H1 (cell line): Measurements from ENCODE around the gene SEZ6. TPM values are rescaled to one million over a fixed set of nuclear protein-coding genes. Genes with fewer than 3 reads are reported as not detected.

Experiments
- CTCF ChIA-PET: fragments of 300-600 bp; sonication (Branson Sonifier 250); formaldehyde crosslinking; loops from one replicate; lab custom pipeline; 2021; ENCODE audit not compliant: partially characterized antibody; lab: Charles Lee
- POLR2A ChIA-PET: fragments of 300-600 bp; sonication (Branson Sonifier 250); formaldehyde crosslinking; loops from one replicate; lab custom pipeline; 2021; ENCODE audit warnings: inconsistent platforms; ENCODE audit not compliant: partially characterized antibody; lab: Charles Lee
- DNase-seq, 2 experiments: peaks; one replicate each; pipeline versions ENCODE4 v3.0.0 to v3.0.0-alpha.2; 2010 to 2022; ENCODE audit warnings: low spot score in 2 of 2, low read depth in 1 of 2, mixed read lengths in 1 of 2
- FAIRE-seq: peaks from 2 replicates; lab custom pipeline; 2011; peaks lifted over from hg19 to GRCh38; lab: Jason Lieb, UNC
- H2AFZ ChIP-seq: 2 replicates; pipeline ENCODE4 v1.8.1; 2012; ENCODE audit warnings: low read length, inconsistent platforms
- H2AK5ac ChIP-seq: 2 replicates; pipeline ENCODE4 v1.6.1; 2013; ENCODE audit warnings: low read depth, low read length
- H2BK120ac ChIP-seq: replicated peaks from 2 replicates; pipeline ENCODE3; 2013; ENCODE audit warnings: low read depth, low read length, inconsistent platforms
- H2BK12ac ChIP-seq: 2 replicates; pipeline ENCODE4 v1.6.1; 2013; ENCODE audit warnings: low read depth, low read length
- H2BK15ac ChIP-seq: 2 replicates; pipeline ENCODE4 v1.6.1; 2013; ENCODE audit warnings: low read length
- H2BK20ac ChIP-seq: 2 replicates; pipeline ENCODE4 v1.6.1; 2013; ENCODE audit warnings: low read length
- H2BK5ac ChIP-seq: 2 replicates; pipeline ENCODE4 v1.6.1; 2013; ENCODE audit warnings: low read depth, low read length
- H3K14ac ChIP-seq: 2 replicates; pipeline ENCODE4 v1.6.1; 2013; ENCODE audit warnings: inconsistent platforms; ENCODE audit not compliant: insufficient read length
- H3K18ac ChIP-seq: 2 replicates; pipeline ENCODE4 v1.6.1; 2013; ENCODE audit warnings: low read length; ENCODE audit errors: extremely low read depth
- H3K23ac ChIP-seq: 2 replicates; pipeline ENCODE4 v1.6.1; 2013; ENCODE audit warnings: inconsistent platforms; ENCODE audit not compliant: insufficient read length
- H3K23me2 ChIP-seq: 2 replicates; pipeline ENCODE4 v1.6.1; 2013; ENCODE audit warnings: low read depth, low read length
- H3K27ac ChIP-seq: 2 replicates; pipeline ENCODE4 v1.6.1; 2011; ENCODE audit warnings: low read depth, low read length, inconsistent platforms
- H3K27me3 ChIP-seq, 4 experiments: replicated peaks in 1 of 4; 1 replicate in 1 of 4; 2 replicates in 3 of 4; pipeline versions ENCODE4 v1.6.1 to v1.8.1; 2011 to 2013; ENCODE audit warnings: low read length in 3 of 4, mild to moderate bottlenecking in 3 of 4, inconsistent platforms in 2 of 4, mixed read lengths in 2 of 4, moderate library complexity in 1 of 4; ENCODE audit not compliant: control insufficient read depth in 3 of 4, insufficient read depth in 3 of 4; ENCODE audit errors: extremely low read depth in 1 of 4
- H3K36me3 ChIP-seq, 4 experiments: 2 replicates each; pipeline versions ENCODE4 v1.6.1 to v1.8.1; 2011 to 2013; ENCODE audit warnings: mild to moderate bottlenecking in 4 of 4, low read length in 3 of 4, moderate library complexity in 2 of 4, control low read depth in 1 of 4, inconsistent platforms in 1 of 4; ENCODE audit not compliant: insufficient read depth in 4 of 4, control insufficient read depth in 2 of 4
- H3K4ac ChIP-seq: replicated peaks from 2 replicates; pipeline ENCODE3; 2013; ENCODE audit warnings: low read length, low read depth, mixed read lengths, inconsistent platforms; ENCODE audit not compliant: insufficient read length
- H3K4me1 ChIP-seq, 4 experiments: replicated peaks in 1 of 4; 1 replicate in 1 of 4; 2 replicates in 3 of 4; pipeline versions ENCODE4 v1.6.1 to v1.8.1; 2011 to 2013; ENCODE audit warnings: low read length in 3 of 4, inconsistent platforms in 2 of 4, mixed read lengths in 1 of 4; ENCODE audit not compliant: insufficient read depth in 4 of 4, control insufficient read depth in 3 of 4
- H3K4me2 ChIP-seq, 2 experiments: 2 replicates each; pipeline versions ENCODE4 v1.6.1 to v1.8.1; 2011 to 2013; ENCODE audit warnings: low read depth in 2 of 2, low read length in 2 of 2, control low read depth in 1 of 2, inconsistent platforms in 1 of 2, mild to moderate bottlenecking in 1 of 2; ENCODE audit not compliant: insufficient read depth in 1 of 2
- H3K4me3 ChIP-seq, 4 experiments: fragments of 200-600, 300-600 bp in 1 of 4; sonication (generic), shearing (Covaris generic), sonication (Bioruptor Twin) in 1 of 4; 2 replicates each; pipeline versions ENCODE4 v1.5.1 to v1.8.1; 2011 to 2016; ENCODE audit warnings: low read length in 4 of 4, low read depth in 3 of 4, control low read depth in 2 of 4, inconsistent platforms in 2 of 4, mild to moderate bottlenecking in 2 of 4, mixed read lengths in 1 of 4, moderate library complexity in 1 of 4; ENCODE audit not compliant: insufficient read depth in 2 of 4; ENCODE audit errors: extremely low read depth in 1 of 4
- H3K56ac ChIP-seq: replicated peaks from 2 replicates; pipeline ENCODE3; 2013; ENCODE audit warnings: low read depth, mild to moderate bottlenecking, mixed read lengths, low read length, inconsistent platforms; ENCODE audit not compliant: insufficient read length
- H3K79me1 ChIP-seq: 2 replicates; pipeline ENCODE4 v1.6.1; 2013; ENCODE audit warnings: low read depth, low read length, control low read depth
- H3K79me2 ChIP-seq, 2 experiments: 2 replicates each; pipeline versions ENCODE4 v1.6.1 to v1.8.1; 2012 to 2013; ENCODE audit warnings: low read length in 2 of 2, mild to moderate bottlenecking in 2 of 2, inconsistent platforms in 1 of 2; ENCODE audit not compliant: insufficient read depth in 2 of 2, control insufficient read depth in 1 of 2
- H3K9ac ChIP-seq, 4 experiments: replicated peaks in 1 of 4; 1 replicate in 1 of 4; 2 replicates in 3 of 4; pipeline versions ENCODE4 v1.6.1 to v1.8.1; 2011 to 2013; ENCODE audit warnings: low read depth in 3 of 4, low read length in 3 of 4, control low read depth in 2 of 4, mild to moderate bottlenecking in 2 of 4, moderate library complexity in 2 of 4, inconsistent platforms in 1 of 4; ENCODE audit errors: extremely low read depth in 1 of 4
- H3K9me3 ChIP-seq, 2 experiments: 2 replicates each; pipeline versions ENCODE4 v1.6.1 to v1.8.1; 2012 to 2013; ENCODE audit warnings: mild to moderate bottlenecking in 2 of 2, moderate library complexity in 2 of 2, control low read depth in 1 of 2, inconsistent platforms in 1 of 2, low read depth in 1 of 2, low read length in 1 of 2, mixed read lengths in 1 of 2; ENCODE audit not compliant: insufficient read depth in 2 of 2
- H4K20me1 ChIP-seq, 2 experiments: replicated peaks in 1 of 2; 2 replicates each; pipeline versions ENCODE3 to v1.8.1; 2011 to 2013; ENCODE audit warnings: inconsistent platforms in 2 of 2, low read length in 2 of 2, mild to moderate bottlenecking in 1 of 2; ENCODE audit not compliant: insufficient read depth in 2 of 2, control insufficient read depth in 1 of 2
- H4K5ac ChIP-seq: 2 replicates; pipeline ENCODE4 v1.6.1; 2013; ENCODE audit warnings: low read length, low read depth, mixed read lengths, inconsistent platforms; ENCODE audit not compliant: insufficient read length
- H4K8ac ChIP-seq: 2 replicates; pipeline ENCODE4 v1.8.0; 2013; ENCODE audit warnings: mild to moderate bottlenecking, moderate library complexity, low read length, inconsistent platforms; ENCODE audit not compliant: insufficient read depth; ENCODE audit errors: extremely low read depth
- H4K91ac ChIP-seq: replicated peaks from 2 replicates; pipeline ENCODE3; 2013; ENCODE audit warnings: low read length, mixed read lengths, inconsistent platforms; ENCODE audit not compliant: insufficient read length
- ATF3 ChIP-seq: IDR thresholded peaks from 2 replicates; pipeline ENCODE4 v1.6.1; 2011; ENCODE audit warnings: low read depth, mild to moderate bottlenecking, low read length; ENCODE audit not compliant: insufficient read depth
- CHD1 ChIP-seq: IDR thresholded peaks from 2 replicates; pipeline ENCODE4 v1.6.1; 2012; ENCODE audit warnings: low read depth, low read length, improper control_type of control experiment
- RFX5 ChIP-seq: IDR thresholded peaks from 2 replicates; pipeline ENCODE4 v1.6.1; 2011; ENCODE audit warnings: low read depth, low read length, improper control_type of control experiment, borderline replicate concordance
- TEAD4 ChIP-seq: IDR thresholded peaks from 2 replicates; pipeline ENCODE4 v1.6.1; 2012; ENCODE audit warnings: low read depth, low read length, inconsistent platforms, mixed read lengths
- YY1 ChIP-seq: IDR thresholded peaks from 2 replicates; pipeline ENCODE4 v1.6.1; 2011; ENCODE audit warnings: low read depth, mild to moderate bottlenecking, low read length
- WGBS, 2 experiments: shearing (Covaris generic) in 1 of 2; methylation state at CpG; one replicate each; pipeline versions ENCODE4 v1.1.6 to v1.1.7; 2013 to 2015; ENCODE audit warnings: low lambda C conversion rate in 2 of 2, mixed read lengths in 2 of 2, inconsistent platforms in 1 of 2, low coverage in 1 of 2, missing lambda C conversion rate in 1 of 2; ENCODE audit not compliant: insufficient replicate concordance in 2 of 2, insufficient coverage in 1 of 2, insufficient read length in 1 of 2; ENCODE audit errors: extremely low coverage in 1 of 2, missing lambda C conversion rate in 1 of 2; 5-methylcytosine and 5-hydroxymethylcytosine counted together
- polyA plus RNA-seq, 7 experiments: library from polyadenylated mRNA; depleted of rRNA in 3 of 7; stranded (reverse) in 5 of 7; unstranded in 2 of 7; fragments of >200 nt in 5 of 7; fragments of 200-250 nt in 2 of 7; gene quantifications; 1 replicate in 5 of 7; 2 replicates in 1 of 7; 4 replicates in 1 of 7; pipeline versions ENCODE4 v1.2.1 to v1.2.3, GENCODE V29; 2011 to 2013; ENCODE audit warnings: missing spikeins in 2 of 7, mixed read lengths in 2 of 7
- total RNA-seq: library from RNA; stranded (reverse); fragmentation: NEBNext Ultra II Directional; extraction: Animal tissue kit (Norgen Biotek cat#: 25700); gene quantifications from 2 replicates; pipeline ENCODE4 v1.2.1, GENCODE V29; 2021

SEZ6 gene
- total and polyA plus RNA-seq, 2 of the 8 experiments (the other 6 are each of a cell fraction or from before 2014, with no cell fraction given) = 6.9 to 16.1 TPM

- no peak overlapping the region for H3K9ac ChIP-seq
- H2BK15ac ChIP-seq = no peak overlapping the region
- H2BK5ac ChIP-seq = no peak overlapping the region
- CTCF ChIA-PET = interaction anchor here (0.8 to 15.6 kb wide), 8 partner anchors 8 to 159 kb away, joined by 3 to 548 read pairs (median 4); no protein-coding TSS in a partner anchor
- no peaks in the 10 kb centered on the region for H3K79me2 ChIP-seq
- no peak overlapping the region for H4K91ac ChIP-seq
- no peaks in the 10 kb centered on the region for H3K27me3 ChIP-seq
- no peak for TF ChIP-seq CHD1
- peak; percentile 60; the same call in 1 of the 2 replicates for TF ChIP-seq TEAD4
- TF ChIP-seq YY1 = 0 out of 2 replicates have a peak, but pooled peaks have one; percentile 28
- TF ChIP-seq RFX5 = no peak
- TF ChIP-seq ATF3 = no peak
- H2AFZ ChIP-seq = no peak overlapping the region
- peaks cover 7 to 24% (median 11%) of the 10 kb centered on the region in 4 experiments; a peak in 5 of 7 replicates for H3K4me1 ChIP-seq
- H3K18ac ChIP-seq = no peak overlapping the region
- no peak overlapping the region for H3K27ac ChIP-seq
- peaks cover 5% of the 10 kb centered on the region for H3K23me2 ChIP-seq
- H3K14ac ChIP-seq = no peak overlapping the region
- WGBS, 2 experiments = 79% methylated on average over 2 of the region's 7 CpGs; no CpG with 5 or more reads in 1 of the 2 experiments
- peak overlapping the region; percentile 12 to 27; a peak in 2 of 4 replicates for H3K4me2 ChIP-seq
- H4K8ac ChIP-seq = no peak overlapping the region
- no peak overlapping the region for H2AK5ac ChIP-seq
- no peak overlapping the region for H3K56ac ChIP-seq
- no peak overlapping the region for H3K4ac ChIP-seq
- POLR2A ChIA-PET = interaction anchor here (1.2 to 1.4 kb wide), 2 partner anchors 16 to 46 kb away, joined by 3 to 5 read pairs; no protein-coding TSS in a partner anchor
- no peaks in the 10 kb centered on the region; the same call in 1 of the 2 replicates for H3K79me1 ChIP-seq
- DNase-seq (no peak), FAIRE-seq (no peak)
- H2BK12ac ChIP-seq = no peak overlapping the region
- no peaks in the 10 kb centered on the region for H4K20me1 ChIP-seq
- H2BK20ac ChIP-seq = no peak overlapping the region
- H3K23ac ChIP-seq = no peak overlapping the region
- H3K9me3 ChIP-seq = no peaks in the 10 kb centered on the region
- no peak overlapping the region for H3K4me3 ChIP-seq
- no peak overlapping the region for H2BK120ac ChIP-seq
- H3K36me3 ChIP-seq = no peaks in the 10 kb centered on the region
- no peak overlapping the region for H4K5ac ChIP-seq
Measured at GRCh38 chr17:28956112-28956511, 49.7 kb downstream of the SEZ6 start.
